GM23338 (cell line): ENCODE data around the gene DUS4L.

Experiments used
- CREB1 ChIP-seq: fragments of 250-450 bp; sonication (Bioruptor Pico); IDR thresholded peaks from 2 replicates; pipeline ENCODE4 v1.5.0; 2020; ENCODE audit warnings: low read depth, mild to moderate bottlenecking, moderate library complexity
- CTCF ChIP-seq, 2 experiments: fragments of 200-600 bp in 1 of 2; sonication (generic) in 1 of 2; conservative IDR thresholded peaks; 2 replicates each; pipeline versions ENCODE4 v1.5.1 to v1.6.1; 2016 to 2017; ENCODE audit warnings: antibody characterized with exemption in 2 of 2, low read depth in 2 of 2, mild to moderate bottlenecking in 2 of 2, moderate library complexity in 1 of 2
- ETS1 ChIP-seq: IDR thresholded peaks from 2 replicates; pipeline ENCODE4 v1.6.1; 2016; ENCODE audit warnings: antibody characterized with exemption
- EZH2 ChIP-seq: fragments of 200-600 bp; sonication (generic); IDR thresholded peaks from one replicate; pipeline ENCODE4 v1.8.0; 2017; ENCODE audit warnings: antibody characterized with exemption, mild to moderate bottlenecking, low read depth; ENCODE audit not compliant: unreplicated experiment
- EZH2phosphoT487 ChIP-seq: fragments of 200-600 bp; sonication (generic); IDR thresholded peaks from one replicate; pipeline ENCODE4 v1.8.1; 2018; ENCODE audit warnings: antibody characterized with exemption; ENCODE audit not compliant: unreplicated experiment
- JUNB ChIP-seq: IDR thresholded peaks from one replicate; pipeline ENCODE4 v1.6.1; 2016; ENCODE audit warnings: antibody characterized with exemption; ENCODE audit not compliant: unreplicated experiment
- NANOG ChIP-seq: IDR thresholded peaks from 2 replicates; pipeline ENCODE4 v1.6.1; 2016; ENCODE audit warnings: antibody characterized with exemption, borderline replicate concordance
- POLR2AphosphoS5 ChIP-seq: IDR thresholded peaks from 2 replicates; pipeline ENCODE4 v1.6.1; 2016; ENCODE audit warnings: antibody characterized with exemption, low read depth
- REST ChIP-seq: IDR thresholded peaks from one replicate; pipeline ENCODE4 v1.6.1; 2018; ENCODE audit warnings: antibody characterized with exemption; ENCODE audit not compliant: unreplicated experiment
- STAT1 ChIP-seq: IDR thresholded peaks from one replicate; pipeline ENCODE4 v1.6.1; 2016; ENCODE audit warnings: antibody characterized with exemption; ENCODE audit not compliant: unreplicated experiment
- ZNF114 ChIP-seq: fragments of 250-450 bp; sonication (Bioruptor Pico); IDR thresholded peaks from 2 replicates; pipeline ENCODE4 v1.5.0; 2020; ENCODE audit warnings: mild to moderate bottlenecking, moderate library complexity
- ZNF331 ChIP-seq: fragments of 250-450 bp; sonication (Bioruptor Pico); IDR thresholded peaks from 2 replicates; pipeline ENCODE4 v1.5.0; 2020; ENCODE audit warnings: low read depth, mild to moderate bottlenecking, moderate library complexity

- TF ChIP-seq CTCF (conservative IDR thresholded peaks at IDR 0.05; ENCODE audit: low read depth in 2 of 2) (no peak), EZH2phosphoT487 (no peak), POLR2AphosphoS5 (no peak), CREB1 (CRISPR knock-in tag) (no peak), EZH2 (no peak), REST (no peak), ETS1 (no peak), STAT1 (no peak), JUNB (no peak), ZNF114 (no peak), ZNF331 (CRISPR knock-in tag) (no peak), NANOG (no peak)
These were observed 17.7 kb downstream of the DUS4L start for GRCh38 chr7:107581387-107582013.
